Fibroblast of skin of right biceps (primary cell): ENCODE results near the gene CHSY1.
A peak's percentile ranks its signal among the peaks of the same experiment; 100 is the strongest.

Source experiments
- DNase-seq: peaks from one replicate; pipeline ENCODE4 v3.0.0-alpha.2; 2013

The CHSY1 gene

DNA sequence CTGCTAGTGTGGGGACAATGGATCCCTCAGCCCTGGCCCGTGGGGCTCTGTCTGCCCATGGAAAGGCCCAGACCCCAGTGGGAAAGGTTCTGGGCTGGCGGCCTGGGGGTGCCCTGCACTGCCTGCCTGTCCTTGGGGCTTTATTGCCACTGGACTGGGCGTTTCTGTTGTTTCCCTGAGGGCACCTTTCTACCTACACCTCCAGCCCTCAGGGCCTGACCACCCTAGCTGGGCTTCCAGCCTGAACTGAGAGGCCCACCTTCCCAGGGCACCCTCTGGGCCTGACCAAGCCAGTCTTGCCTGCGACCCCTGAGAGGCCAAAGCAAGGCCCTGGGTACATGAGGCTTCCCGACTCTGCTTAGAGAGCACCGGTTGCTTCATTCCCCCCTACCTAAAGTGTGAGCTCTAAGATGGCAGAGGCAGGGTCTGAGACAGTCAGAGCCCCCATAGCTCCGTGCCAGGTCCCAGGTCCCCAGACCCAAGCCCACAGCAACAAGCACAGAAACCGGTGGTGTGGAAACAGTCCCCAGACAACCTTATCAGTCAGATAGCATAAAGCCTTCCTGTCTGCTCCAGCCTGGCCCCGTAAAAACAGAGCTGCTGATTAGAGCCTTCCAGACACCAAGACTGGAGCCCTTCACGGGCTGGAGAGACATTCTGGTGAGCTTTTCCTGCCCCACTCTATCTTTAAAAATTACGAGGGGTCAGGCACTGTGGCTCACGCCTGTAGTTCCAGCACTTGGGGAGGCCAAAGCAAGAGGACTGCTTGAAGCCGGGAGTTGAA, 102.8 kb downstream of the CHSY1 start:
- DNase-seq, result no peak

DNA sequence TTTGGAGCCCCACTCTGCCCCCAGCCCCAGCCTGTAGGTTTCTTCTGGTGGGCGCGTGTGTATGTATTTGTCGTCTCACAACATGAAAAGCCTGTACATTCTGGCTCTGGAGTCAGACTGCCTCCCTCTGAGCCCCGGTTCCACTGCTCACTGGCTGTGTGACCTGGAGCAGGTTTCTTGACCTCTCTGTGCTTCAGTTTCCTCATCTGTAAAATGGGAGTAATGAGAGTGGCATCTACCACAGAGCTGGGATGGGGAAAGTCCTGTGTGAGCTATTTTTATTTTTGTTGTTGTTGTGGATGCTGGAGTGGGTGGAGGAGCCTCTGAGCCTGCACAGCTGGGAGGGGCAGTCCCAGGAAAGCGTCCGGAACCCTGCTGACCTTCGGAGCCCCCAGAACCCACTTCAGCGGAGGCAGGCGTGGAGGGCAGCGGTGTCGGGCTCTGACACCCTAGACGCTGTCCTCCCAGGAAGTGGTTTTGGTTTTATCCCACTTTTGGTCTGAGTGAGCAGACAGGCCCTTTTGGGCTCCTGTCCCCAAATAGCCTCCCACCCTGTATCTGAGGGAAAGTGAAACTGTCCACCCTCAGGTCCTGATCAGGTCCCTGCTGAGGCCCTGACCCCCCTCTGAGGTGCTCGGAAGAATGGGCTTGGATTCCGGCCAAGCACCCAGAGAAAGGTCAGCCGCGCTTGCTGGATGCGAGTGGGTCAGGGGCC, 103.5 kb downstream of the CHSY1 start:
- DNase-seq, result no peak

DNA sequence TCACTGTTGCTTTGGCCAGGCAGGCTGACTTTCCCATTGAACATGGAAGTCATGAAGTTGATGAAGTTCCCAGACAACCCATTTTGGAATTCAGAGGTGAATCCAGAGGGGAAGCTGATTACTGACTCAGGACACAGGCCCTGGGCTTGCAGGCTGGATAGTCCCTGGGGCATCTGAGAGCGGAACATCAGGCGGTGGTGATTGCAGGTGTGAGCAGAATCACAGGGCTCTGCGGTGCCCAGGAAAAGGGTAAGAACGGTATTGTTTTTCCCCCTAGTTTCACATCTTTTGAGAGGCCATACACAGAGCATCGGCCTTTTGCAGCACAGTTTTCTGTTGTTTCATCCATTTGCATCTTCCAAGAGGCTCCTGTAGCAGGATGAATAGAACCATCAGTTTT, 104.7 kb downstream of the CHSY1 start:
- no peak for DNase-seq

DNA sequence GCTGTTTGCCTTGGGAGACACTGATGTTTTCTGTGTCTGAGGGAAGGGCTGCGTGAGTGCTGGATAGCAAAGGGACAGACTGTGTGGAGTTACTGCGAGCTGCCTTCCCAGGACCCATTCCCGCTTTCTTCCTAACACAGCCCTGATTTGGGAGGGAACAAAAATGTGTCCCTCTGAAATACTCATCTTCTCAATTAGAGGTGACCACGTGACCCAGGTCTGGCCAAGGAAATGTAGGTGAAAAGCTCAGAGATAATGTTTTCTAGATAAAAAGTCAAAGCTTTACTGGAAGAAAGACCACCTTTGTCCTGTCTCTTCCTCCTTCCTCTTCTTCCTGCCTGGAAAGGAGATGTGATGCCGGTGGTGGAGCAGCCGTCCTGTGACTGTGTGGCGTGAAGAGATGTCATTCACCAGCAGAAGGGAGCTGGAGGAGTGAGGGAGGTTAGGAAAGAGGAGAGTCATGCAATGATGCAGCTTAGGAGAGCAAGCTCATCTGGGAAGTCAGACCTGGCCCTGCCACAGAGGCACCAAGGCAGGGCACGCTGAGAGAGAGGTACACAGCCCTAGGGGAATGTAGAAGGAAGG, 105.6 kb downstream of the CHSY1 start:
- no peak for DNase-seq

DNA sequence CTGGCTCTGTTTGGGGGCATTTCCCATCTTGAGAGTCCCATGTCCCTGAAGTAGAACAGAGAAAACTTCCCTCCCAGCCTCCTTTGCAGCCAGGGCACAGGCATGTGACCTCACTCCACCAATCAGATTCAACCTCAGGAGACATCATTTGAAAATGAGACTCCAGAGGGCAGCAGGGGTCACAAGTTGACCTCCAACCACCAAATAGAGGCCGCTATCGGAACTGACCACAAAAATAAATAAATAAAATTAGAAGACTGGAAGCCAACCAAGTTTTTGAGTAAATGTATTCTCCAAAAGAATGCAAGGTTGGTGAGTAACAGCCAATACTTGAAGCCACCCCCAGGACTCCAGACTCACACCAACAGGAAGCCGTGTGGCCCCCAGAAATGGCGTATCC, 106.5 kb downstream of the CHSY1 start:
- no peak for DNase-seq

DNA sequence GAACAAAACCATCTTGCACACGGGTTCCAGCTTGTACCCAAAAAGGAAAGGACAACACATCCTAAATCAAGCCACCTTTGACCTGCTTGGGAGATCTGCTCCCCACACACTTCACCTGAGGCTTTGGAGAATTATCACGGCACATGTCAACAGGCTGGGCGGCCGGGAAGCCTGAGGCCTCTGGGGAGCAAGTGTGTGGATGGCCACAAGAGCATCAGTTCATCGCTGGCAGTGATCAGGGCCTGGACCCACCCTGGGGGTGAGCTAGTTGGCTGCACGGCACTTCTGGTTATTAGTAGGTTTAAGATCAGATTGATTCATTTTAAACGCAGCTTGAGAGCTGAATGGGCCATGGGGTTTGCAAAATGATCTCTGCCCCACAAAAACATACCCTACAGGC, 108.5 kb downstream of the CHSY1 start:
- DNase-seq, result no peak

DNA sequence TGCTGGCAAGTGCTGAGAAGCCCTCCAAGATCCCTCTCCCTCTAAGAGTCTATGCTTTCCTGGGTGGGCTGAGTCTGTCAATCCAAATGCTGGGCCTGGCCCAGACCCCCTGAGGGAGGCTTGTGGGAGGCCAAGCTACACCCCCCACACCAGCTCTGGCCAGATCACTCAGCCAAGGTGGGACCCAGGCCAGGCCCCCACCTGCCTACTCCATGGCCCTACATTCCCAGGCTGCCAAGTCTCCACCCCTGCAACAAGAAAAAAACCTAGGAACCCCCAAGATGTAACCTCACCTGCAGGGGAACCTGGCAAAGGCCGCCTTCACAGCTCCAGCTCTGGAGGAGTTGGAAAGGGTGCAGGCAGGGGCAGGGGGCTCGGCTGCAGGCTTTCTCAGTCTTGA, 109.1 kb downstream of the CHSY1 start:
- DNase-seq, result no peak

DNA sequence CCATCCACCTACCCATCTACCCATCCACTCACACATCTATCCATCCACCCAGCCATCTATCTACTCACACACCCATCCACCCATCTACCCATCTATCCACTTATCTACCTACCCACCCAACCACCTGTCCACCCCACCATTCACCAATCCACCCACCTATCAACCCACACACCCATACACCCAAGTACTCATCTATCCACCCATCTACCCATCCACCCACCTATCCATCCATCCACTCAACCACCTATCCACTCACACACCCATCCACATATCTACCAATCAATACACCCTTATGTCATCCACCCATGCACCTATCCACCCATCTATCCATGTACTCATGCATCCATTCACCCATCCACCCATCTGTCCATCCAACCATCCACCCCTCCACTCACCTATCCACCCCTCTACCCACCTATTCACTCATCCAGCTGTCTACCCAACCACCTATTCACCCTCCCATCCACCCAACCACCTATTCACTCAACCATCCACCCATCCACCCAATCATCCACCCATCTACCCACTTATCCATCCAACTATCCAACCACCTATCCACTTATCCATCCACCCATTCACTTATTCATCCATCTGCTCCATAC, 109.8 kb downstream of the CHSY1 start:
- DNase-seq, result no peak

DNA sequence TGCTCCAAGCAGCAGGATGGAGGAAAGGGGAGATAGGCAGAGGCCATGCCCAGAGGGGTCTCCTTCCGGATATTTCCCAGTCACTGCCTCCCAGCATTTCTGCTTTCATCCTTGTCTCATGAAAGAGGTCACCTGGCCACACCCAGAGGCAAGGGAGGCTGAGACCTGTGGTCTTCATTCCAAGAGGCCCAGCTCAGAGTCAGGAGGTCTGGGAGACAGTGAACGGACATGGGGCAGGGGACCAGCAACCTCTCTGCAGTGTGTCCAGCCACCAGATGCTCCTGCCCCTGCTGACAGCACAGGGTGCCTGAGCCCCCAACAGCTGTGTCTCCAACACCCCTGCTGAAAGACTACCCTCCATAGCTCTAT, 111.2 kb downstream of the CHSY1 start:
- DNase-seq, result no peak

DNA sequence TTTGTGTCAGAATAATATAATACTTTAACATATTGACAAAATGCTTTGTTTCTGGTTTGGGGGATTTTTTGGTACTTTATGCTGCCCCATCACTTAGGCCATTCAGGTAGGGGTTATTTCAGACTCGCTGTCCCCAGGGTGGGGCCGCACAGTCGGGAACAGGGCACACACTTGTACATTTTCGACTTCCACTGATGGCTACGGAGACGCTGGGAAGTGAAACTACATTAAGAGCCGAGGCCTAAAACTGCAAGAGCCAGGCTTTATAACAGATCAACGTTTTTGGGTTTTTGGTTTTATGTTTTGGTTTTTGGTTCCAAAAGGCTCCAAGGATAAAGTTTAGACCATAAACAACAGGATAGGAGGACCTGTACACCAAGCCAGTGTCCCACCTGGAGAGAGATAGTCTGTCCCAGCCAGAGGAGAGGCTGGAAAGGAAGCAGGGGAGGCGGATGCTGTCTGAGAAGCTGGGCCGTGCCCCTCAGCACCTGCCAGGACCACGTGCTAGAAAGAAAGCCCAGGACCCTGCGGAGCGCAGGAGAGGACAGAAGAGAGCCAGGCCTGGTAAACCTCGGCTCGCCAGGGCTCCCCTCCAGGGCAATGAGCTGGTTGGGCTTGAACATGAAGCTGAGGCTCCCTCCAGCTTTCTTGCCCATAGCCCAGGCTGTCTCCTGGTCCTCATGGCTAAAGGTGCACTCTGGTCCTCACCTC, 111.7 kb downstream of the CHSY1 start:
- DNase-seq, result no peak

DNA sequence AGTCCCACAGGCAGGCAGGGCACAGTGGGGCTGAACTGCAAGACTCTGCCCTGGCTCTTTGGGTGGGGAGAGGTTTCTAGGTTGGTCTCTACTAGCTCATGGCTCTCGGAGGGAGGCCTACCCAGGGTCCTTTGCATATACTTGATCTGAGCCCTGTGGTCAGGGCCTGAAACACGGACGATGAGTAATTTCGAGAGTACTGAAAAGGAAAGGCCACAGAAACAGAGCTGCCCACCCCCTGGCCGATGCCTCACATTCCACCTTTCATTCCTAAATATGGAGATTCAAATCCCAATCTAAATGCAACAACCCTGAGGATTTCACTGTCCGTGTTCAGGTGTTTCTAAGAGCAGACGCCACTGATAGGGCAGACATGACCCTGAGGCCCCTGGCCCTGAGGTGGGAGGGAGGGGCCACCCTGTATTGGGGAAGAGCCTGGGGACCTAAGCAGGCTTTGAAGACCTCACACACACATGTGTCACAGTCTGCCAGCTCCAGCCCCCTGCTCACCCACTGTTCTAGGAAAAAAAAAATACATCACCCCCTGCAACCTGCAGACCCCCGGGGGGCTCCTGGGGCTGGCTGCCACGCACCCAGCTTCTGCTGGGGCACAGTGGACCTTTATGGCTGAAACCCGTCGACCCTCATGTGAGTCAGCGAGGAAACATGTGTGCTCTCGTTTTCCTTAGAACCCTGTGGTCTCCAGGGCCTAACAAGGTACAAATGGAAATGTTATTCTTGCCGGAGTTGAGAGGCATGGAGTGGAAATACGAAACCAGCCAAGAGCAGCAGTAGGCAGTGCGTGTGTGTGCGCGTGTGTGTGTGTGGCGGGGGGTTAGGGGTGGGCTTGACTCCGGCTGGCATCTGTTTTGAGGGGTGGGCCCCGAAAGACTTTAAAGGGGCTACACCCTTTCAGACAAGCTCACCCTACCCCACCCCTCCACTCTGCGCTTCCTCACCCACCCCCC, 112.7 kb downstream of the CHSY1 start:
- DNase-seq, result peak; percentile 79

DNA sequence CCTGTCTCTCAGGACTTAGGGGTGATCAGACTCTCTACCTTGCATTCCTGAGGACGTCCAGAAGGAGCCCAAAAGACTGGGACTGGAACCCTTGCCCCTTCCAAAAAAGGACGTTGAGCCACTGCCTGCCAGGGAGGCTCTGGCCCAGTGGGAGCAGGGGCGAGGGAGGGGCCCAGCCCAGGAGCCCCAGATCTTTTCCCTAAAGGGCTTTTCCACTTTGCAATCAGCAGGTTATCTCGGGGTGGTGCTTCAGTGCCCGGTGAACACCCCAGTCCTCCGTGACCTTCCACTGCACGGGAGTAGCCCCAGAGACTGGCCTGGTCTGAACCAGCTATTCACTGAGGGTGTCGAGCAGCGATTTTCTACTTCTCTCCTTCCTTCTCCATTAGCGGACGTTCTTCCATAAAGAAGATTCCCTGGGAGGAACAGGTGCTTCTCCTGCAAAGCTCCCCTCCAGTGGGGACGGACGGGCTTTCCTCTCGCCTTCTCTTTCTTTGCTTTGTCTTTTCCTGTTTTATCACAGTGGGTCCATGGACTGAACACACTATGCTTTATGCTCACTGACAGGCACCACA, 113.7 kb downstream of the CHSY1 start:
- no peak for DNase-seq

DNA sequence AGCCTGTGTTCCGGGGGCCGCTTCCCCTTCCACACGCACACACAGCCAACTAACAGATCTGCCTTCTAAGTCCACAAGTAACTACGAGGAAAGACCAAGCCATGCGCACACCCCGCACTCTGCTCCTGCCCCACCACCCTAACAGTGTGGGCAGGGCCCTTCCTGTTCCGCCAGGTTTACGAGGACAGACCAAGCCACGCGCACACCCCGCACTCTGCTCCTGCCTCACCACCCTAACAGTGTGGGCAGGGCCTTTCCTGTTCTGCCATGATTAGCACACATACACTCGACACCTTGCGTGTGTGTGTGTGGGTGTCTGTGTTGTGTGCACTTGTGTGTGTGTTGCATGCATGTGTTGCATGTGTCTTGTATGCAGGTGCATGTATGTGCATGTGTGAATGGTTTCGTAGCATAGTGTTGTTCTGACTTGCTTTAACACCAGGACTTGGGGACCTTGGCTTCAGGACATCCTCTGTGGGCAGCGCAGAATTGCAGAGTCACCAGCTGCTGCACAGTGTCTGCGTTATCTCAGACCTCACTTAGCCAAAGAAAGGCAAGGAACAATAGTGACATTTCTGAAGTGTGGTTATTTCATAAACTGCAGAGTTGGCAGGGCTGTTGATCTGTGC, 114.4 kb downstream of the CHSY1 start:
- DNase-seq, result no peak

DNA sequence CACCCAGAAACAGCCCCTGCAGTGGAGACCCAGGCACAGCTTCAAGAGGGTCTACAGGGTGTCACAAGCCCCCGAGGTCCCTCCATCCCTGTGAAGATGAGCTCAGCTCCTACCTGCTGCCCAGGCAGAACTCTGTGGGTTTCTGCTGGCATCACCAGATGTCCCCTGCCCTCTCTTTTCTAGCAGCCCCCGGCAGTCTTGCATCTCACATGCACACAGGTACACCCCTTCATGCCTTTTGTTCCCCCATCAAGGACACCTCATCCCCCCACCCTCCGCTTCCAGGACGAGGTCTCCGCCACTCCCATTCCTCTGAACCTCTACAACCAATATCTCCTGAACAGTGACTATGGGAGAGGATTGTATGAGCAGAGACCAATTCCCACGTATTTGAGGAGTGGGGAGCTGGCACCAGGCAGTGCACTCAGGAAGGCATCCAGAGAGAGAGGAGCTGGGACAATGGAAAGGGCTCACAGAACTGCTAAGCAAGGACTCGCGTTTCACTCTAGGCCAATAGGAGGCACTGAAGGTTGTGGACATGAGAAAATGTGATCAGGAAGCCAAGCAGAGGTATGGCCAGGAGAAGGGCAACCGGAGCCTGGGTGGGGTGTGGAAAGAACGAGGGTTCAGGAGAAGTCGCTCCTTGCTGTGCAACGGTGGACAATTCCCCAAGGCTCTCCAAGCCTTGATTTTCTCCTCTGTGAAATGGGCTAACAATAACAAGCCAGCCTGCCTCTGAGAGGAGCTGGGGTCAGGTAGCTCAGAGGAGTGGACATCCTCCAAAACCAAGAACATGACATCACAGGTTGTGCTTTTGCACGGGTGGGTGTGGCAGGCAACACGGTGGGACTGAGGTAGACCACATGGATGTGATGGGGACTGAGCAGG, 115.2 kb downstream of the CHSY1 start:
- DNase-seq, result no peak

DNA sequence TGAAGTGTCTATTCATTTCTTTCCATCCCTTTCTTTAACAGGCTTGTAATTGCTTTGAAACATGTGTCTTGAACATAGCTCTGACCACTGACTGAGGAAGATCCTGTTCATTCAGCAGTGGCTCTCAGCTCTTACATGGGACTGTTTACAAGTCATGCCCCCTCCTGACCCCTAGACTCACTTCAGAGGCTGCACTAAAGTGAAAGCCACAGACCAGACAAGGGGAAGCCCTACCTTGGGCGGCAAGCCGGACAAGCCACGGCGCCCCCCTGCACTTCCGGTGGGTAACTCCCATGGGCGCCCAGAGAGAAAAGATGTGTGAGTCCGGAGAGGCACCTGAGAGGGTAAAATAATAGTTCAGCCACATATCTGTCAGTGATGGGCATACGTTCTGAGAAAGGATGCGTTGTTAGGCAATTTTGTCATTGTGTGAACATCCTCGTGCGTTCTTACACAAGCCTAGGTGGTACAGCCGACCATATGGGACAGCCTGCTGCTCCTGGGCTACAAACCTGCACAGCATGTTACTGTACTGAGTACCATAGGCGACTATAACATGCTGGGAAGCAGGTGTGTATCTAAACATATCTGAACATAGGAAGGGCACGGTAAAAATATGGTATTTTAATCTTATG, 116.2 kb downstream of the CHSY1 start:
- DNase-seq, result no peak

DNA sequence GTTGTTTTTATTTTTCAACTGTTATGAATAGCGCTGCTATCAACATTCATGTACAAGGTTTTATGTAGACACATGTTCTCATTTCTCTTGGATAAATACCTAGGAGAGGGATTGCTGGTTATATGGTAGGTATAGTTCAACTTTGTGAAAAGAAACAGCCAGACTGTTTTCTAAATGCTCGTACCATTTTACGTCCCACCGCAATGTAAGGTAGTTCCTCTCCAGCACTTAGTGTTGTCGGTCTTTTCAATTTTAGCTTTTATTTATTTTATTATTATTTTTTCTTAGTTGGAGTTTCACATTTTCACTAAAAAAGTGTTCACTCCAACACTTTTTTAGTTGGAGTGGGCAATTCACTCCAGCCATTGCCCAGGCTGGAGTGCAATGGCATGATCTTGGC, 117.1 kb downstream of the CHSY1 start:
- DNase-seq, result no peak

DNA sequence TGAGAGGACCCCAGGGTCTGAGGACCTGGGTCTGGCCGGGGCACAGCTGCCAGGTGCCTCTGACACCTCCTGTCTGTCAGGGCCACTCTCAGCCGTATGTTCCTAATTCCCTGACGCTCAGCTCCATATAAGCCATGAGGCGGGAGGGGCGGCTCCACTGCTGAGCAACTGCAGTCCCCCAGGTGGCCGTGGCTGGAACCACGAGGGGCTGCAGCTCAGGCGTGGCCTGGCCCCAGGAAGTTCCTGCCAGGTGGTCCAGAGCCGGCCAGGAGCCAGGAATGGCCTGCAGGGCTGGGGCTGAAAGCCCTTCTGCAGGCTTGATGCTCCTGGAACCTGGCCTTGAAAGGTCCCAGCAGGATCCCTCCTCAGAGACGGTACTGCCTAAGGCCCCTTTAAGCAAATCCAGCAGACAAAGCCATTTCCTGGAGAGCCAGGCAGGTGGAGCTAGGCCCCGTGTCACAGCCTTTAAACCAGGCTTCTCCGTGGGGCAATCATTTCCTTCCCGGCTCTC, 118.0 kb downstream of the CHSY1 start:
- no peak for DNase-seq

DNA sequence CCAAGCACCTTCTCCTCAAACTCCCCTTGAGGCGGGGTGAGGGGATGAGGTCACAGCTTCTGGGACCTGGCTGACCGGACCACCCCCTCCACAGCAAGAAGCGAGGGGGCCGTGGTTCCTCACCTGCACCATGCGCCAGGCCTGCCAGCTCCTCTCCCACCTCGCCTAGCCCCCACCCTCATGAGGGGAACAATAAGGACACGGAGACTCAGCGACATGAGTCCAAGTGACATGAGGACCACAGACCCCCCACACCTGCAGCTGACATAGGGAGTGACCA, 118.7 kb downstream of the CHSY1 start:
- DNase-seq, result no peak

DNA sequence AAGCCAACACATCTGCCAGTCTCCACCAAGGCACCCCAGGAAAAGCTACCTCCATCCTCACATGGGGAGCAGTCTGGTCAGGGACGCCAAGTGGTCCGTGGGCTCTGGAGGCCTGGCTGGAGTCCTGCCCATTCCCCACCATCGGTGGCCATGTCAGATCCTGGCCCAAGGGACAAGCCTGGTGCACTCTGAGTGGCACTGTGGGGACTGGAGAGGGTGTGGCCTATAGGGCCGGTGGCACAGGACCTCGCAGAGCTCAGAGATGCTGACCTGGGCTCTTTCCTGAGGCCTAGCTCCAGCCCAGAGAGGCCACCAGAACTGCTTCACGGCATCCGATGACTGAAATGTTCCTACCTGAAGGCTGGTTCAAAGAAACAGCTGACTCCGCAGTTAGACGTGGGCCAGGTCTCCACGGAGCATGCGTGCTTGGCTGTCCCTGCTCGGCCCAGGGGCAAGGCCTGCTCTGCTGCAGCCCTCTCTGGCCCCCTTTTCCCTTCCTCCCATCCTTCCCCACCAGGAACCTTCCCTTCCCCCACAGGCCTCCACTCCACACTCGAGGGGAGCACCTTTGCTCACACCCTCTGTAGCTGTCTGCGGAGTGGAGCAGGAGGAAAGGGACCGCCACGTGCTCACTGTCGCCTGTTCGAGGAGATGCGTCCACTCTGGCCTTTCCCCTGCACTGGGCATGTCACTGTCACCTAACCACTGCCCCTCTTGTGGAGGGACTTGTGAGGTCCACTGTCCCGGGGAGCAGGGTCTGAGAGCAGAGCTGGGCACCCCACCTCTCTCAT, 119.3 kb downstream of the CHSY1 start:
- DNase-seq, result no peak
